Right ventricle myocardium superior (tissue), 1 donor: ENCODE data around the gene IKZF3. TPM values are rescaled to one million over a fixed set of nuclear protein-coding genes. Genes with fewer than 3 reads are reported as not detected.
"Not testable (repeated sequence)": the region's sequence is repeated elsewhere in the genome, so short reads cannot be mapped to it uniquely, and the experiment has no call there.

Experiments used
- ATAC-seq: fragments of 200-7000 bp; cut with Tn5 transposase; one replicate; pipeline ENCODE4 v1.9.1; 2020; ENCODE audit warnings: mild to moderate bottlenecking; ENCODE audit not compliant: poor library complexity
- DNase-seq: peaks from one replicate; pipeline ENCODE4 v3.0.0-alpha.2; 2020
- intact Hi-C: fragments of 100-400 bp; cut with DNase I; formaldehyde crosslinking; loops from one replicate; pipeline ENCODE4 v1.11.2; 2022
- total RNA-seq: library from RNA; stranded (reverse); fragmentation: NEBNext Ultra II Directional; extraction: Animal tissue kit (Norgen Biotek cat#: 25700); gene quantifications from one replicate; pipeline ENCODE4 v1.2.1, GENCODE V29; 2021
- donor health status: DM: no; HTN: yes; CAD: no; lungs with severe emphysema.

Gene IKZF3
- total RNA-seq, 1 donor from 2014 or later = 0.22 TPM

DNA sequence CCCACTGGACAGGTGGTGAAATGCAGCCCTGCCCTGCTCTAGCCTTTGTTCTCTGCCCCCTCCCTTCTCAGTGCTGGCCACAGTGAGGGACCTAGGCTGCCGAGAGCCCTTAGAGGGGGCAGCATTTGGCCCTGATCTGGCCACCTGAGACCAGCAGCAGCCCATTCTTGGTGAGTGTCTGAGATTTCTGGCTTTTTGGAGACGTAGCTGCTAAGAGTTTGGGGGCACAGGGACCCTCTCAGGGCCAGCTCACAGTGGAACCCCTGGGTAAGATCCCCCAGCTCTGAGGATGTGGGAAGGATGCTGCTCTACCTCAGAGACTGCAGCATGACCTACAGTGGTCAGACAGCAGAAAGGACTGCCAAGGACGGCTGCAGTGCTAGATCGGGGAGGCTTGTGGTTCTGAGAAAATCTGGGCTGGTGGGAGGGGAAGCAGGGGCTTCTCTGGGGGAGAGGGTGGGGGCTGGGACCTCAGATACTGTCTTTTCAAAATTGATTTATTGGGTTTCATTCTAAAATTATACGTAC is 113.0 kb downstream of the IKZF3 start:
- DNase-seq = no peak
- no peak for ATAC-seq
- intact Hi-C loops = loop anchor here (5.0 to 10.0 kb wide), 2 partner anchors 129 to 206 kb away; no protein-coding TSS in a partner anchor

DNA sequence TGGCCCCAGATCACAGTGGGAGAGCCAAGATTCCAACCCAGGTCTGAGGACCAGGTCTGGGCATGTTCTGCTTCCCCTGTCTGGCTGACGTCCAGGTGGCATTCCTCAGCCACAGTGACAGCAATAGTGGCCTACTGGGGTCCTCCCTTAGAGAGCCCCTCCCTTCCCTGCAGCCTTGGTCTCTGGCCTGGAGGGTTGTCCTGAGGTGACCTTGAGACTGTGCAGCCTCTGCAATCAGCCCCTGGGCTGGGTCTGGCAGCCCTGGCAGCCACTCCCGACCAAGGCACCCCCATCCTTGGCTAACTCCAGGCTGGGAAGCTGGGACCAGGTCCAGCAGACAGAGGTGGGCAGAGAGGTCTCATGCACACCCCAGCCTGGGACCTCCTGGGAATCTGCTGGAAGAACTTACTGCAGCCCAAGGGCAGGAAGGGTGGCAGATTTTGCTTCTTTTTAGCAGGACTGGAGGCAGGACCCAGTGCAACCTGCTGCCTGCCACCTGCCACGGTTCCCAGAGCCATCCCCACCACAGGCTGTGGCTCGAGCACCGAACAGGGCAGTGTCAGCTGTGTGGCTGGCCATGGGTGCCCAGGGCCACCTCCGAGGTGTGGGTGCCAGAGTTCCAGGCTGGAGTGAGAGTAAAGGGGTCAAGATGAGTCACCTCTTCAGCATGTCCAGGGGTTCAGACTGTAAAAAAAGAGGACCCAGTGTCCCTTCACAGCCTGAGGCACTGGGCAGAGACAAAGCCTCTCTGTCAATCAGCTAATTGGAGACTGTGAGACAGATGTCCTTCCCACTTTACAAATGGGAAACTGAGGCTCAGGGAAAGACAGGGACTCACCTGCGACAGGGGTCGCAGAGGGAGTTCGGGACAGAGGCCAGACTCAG is 113.7 kb downstream of the IKZF3 start:
- peak; percentile 25 for ATAC-seq
- peak; percentile 72 for DNase-seq
- intact Hi-C loops = loop anchor here (5.0 to 10.0 kb wide), 2 partner anchors 128 to 206 kb away; no protein-coding TSS in a partner anchor

DNA sequence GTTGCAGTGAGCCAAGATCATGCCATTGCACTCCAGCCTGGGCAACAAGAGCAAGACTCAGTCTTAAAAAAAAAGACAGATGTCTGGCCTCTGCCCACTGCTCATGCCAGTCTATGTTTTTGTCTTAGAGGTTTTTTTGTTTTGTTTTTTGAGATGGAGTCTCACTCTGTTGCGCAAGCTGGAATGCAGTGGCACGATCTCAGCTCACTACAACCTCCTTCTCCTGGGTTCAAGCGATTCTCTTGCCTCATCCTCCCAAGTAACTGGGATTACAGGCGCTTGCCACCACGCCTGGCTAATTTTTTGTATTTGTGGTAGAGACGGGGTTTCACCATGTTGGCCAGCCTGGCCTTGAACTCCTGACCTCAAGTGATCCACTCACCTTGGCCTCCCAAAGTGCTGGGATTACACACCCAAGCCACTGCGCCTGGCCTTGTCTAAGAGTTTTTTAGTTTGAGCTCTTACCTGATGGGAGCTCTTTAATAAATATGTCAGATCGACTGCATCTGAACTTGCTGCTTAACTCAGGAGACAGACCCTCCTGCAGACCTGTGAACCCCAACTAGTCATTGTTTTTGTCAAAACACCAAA is 115.6 kb downstream of the IKZF3 start:
- intact Hi-C loops, ATAC-seq, DNase-seq: not testable (repeated sequence)

- DNase-seq = no peak
- intact Hi-C loops = no loop called here
- no peak for ATAC-seq
These were observed 116.4 kb downstream of the IKZF3 start for GRCh38 chr17:39747745-39748144.

DNA sequence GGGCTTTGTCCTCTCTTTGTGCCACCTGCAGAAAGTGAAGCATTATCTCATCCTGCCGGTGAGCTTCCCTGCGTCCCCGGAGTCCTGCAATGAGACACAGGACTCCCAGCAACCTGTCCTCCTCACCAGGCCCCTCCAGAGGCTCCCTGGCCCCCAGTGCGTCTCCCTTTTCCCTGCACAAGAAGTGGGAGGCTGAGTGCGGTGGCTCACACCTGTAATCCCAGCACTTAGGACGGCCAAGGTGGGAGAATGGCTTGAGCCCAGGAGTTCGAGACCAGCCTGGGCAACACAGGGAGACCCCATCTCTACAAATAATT is 118.0 kb downstream of the IKZF3 start:
- no peak for DNase-seq
- intact Hi-C loops = no loop called here
- ATAC-seq = no peak

DNA sequence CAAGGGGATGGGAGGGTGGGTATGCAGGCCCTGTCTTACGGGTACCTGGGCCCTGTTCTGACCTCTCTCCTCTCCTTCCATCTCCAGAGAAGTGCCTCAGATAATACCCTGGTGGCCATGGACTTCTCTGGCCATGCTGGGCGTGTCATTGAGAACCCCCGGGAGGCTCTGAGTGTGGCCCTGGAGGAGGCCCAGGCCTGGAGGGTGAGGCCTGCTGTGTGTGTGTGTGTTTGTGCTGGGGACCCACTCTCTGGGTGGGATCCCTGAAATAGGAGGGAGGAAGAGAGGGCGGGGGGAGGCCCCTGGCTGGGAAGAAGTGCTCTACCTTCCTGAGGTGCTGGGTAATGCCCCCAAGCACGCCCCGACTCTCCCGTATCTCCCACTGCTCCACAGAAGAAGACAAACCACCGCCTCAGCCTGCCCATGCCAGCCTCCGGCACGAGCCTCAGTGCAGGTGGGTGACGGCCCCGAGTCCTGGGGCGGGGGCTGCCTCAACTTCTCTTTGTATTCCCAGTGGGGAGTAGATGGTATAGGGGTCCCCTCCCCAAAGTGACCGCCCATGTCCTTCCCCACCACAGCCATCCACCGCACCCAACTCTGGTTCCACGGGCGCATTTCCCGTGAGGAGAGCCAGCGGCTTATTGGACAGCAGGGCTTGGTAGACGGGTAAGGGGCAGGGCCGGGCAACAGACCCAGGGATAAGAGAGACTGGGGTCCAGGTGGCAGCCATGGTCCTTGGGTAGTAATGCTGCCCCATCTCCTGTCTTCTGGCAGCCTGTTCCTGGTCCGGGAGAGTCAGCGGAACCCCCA is 118.6 kb downstream of the IKZF3 start:
- intact Hi-C loops = no loop called here
- no peak for DNase-seq
- ATAC-seq = no peak

GRCh38 chr17:39744836-39745215 is 119.3 kb downstream of the IKZF3 start:
- DNase-seq (no peak), ATAC-seq (no peak)
- intact Hi-C loops = no loop called here

DNA sequence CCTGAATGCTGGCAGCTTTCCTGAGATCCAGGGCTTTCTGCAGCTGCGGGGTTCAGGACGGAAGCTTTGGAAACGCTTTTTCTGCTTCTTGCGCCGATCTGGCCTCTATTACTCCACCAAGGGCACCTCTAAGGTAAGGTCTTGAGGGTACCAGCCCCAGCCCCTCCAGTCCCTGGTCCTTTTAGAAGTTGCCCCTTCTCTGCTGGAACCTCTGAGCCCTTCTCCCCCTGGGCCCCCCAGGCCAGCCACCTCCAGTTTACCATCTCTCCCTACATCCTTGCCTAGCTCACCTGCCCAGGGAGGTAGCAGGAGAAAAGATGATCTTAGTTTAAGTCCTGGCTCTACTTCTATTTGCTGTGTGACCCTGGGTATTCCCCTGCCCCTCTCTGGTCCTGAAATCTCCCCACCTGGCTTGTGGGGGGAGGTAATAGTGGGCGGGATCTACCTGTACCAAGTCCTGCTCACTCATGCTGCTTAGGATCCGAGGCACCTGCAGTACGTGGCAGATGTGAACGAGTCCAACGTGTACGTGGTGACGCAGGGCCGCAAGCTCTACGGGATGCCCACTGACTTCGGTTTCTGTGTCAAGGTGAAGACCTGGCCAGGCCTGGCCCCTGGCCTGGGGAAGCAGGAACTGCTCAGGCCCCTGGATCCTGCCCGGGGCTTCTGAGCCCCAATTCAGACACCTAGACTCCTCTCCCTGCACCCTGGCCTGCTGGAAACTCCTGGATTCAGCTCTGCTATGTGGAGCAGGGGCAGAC is 119.9 kb downstream of the IKZF3 start:
- intact Hi-C loops = no loop called here
- DNase-seq (no peak), ATAC-seq (no peak)

DNA sequence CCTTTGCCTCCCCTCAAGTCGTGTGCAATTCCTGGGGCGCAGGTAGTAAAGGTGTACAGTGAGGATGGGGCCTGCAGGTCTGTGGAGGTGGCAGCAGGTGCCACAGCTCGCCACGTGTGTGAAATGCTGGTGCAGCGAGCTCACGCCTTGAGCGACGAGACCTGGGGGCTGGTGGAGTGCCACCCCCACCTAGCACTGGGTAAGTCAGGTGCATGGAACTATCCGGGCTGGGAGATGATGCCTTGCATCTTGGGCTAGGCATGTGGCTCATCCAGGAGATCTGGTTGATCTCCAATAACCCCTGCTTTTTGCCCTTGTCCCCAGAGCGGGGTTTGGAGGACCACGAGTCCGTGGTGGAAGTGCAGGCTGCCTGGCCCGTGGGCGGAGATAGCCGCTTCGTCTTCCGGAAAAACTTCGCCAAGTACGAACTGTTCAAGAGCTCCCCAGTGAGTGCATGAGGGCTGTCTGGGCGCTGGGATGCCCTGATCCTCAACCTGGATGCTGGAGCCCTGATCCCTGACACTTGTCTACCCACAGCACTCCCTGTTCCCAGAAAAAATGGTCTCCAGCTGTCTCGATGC is 121.2 kb downstream of the IKZF3 start:
- intact Hi-C loops = no loop called here
- ATAC-seq (no peak), DNase-seq (no peak)

GRCh38 chr17:39742126-39742855 is 121.8 kb downstream of the IKZF3 start:
- intact Hi-C loops = no loop called here
- DNase-seq = no peak

GRCh38 chr17:39740357-39741111 is 123.6 kb downstream of the IKZF3 start:
- ATAC-seq (no peak), DNase-seq (no peak)
- intact Hi-C loops = no loop called here

More at GRCh38 chr17:39742126-39742855, 121.8 kb downstream of the IKZF3 start:
- ATAC-seq = no peak

DNA sequence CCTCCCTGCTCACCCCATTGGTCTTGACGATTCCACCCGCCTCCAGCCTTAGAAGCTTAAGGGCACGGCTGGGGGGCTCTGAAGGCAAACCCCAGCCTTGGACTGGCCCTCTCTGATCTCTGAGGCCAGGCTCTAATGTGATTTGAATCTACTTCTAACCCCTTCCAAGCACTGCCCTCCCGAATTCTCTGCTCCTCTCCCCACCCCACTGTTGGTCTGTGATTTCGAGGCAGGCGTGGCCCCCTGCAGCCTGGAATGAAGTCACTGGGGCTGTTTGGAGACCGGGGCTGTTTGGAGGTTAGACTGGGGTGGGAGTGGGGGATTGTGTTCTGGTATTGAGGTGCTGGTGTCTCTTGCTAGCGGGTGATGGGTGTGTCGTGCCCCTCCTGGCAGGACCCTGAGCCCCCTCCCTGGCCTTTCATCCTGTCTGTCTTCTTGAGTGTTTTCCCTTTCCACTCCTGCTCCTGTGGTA is 124.2 kb downstream of the IKZF3 start:
- no peak for DNase-seq
- ATAC-seq = no peak
- intact Hi-C loops = no loop called here

DNA sequence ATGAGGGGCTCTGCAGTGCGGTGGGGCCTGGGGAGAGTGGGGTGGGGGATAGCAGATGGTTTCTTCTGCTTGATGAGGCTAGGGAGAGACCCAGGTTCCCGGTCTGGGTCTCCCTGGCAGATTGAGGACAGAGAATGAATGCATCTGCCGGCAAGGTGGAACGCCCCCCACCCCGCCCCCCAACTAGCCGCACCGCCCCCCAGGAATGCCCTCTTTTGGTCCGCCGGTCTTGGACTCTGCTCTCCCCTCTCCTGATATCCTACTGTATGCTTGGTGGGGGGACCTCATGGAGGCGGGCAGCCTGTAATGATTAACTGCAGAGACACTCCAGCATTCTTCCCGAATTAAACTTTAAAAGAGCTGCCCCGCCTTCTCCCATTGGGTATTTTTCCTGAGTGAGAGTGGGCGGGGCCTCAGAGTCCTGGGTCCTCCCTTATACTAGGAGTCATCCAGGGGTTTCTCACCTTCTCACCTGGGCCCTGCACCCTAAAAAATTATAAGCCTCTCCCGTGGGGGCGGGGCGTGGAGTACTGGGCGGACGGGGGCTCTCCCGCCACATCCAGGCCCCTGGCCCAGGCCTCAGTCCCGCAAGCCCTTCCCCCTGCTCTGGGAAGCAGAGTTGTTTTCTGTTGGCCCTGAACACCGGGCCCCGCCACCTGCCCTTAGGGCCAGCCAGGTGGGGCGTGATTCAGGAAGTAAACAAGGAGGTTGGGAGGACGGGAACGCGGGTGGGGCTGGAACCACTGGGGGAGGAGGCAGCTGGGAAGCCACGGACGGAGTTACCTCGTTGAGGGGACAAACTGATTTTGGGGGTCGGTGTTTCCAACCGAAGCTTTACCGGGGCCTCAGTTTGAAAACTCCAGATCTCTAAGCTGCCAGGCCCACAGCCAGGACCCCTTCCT is 124.9 kb downstream of the IKZF3 start:
- intact Hi-C loops = no loop called here
- DNase-seq (peak; percentile 35), ATAC-seq (peak; percentile 19)

DNA sequence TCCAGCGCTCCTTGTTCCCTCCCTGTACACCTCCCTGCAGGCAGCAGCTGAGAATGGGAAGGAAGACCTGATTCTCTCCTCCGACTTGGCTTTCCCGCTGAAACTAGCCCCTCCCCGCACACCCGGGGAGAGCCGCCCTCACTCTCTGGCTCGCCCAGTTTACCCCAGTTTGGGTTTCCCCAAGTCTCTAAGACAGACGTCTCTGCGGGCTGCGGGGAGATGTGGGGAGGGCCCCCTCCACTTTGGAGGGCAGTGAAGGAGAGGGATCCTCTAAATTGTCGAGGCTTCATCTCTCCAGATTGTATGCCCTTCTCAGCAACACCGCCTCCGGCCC is 125.6 kb downstream of the IKZF3 start:
- intact Hi-C loops = no loop called here
- ATAC-seq (peak; percentile 26), DNase-seq (no peak)

DNA sequence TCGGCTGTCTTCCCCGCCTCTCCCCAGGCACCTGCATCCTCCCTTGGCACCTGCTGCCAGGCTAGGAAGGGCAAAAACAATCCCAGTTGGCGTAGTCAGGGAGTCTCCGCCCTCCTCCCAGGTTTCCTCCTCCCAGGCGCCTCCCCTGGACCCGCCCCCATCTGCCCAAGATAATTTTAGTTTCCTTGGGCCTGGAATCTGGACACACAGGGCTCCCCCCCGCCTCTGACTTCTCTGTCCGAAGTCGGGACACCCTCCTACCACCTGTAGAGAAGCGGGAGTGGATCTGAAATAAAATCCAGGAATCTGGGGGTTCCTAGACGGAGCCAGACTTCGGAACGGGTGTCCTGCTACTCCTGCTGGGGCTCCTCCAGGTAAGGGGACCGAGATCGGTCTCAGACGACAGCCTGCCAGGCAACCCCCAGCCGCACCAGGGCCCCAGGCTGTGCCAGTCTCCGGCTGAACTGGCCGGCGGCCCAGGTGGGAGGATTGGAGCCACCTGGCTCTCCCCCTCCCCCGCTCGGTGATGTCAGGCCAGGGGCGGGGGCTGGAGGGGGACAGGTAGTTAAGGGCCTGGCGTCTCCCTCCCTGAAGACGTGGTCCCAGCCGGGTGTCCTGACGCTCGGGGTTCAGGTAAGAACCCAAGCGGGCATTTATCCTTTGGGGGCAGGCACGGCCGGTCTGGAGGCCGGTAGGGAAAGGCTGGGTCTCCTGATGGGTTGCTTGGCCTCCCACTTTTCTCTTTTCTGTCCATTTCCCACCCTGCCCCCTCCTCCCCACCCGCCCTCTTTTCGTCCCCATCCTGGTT is 126.1 kb downstream of the IKZF3 start, which contains the start of gene GRB7:
Gene GRB7 (plus strand): TSS at position 179 of the 808 bp plus-strand sequence. CDS start 4,364 bp downstream, outside the sequence.
- ATAC-seq = peak; percentile 64
- DNase-seq = peak; percentile 60
- intact Hi-C loops = no loop called here
